ENCODE measurements around the gene C10orf53. TPM values are rescaled to one million over a fixed set of nuclear protein-coding genes. Genes with fewer than 3 reads are reported as not detected.

Gene C10orf53
- total RNA-seq, 1 donor from 2014 or later: not detected

GRCh38 chr10:49655099-49655498, 24.4 kb upstream of the C10orf53 start:
- TF ChIP-seq CTCF (conservative IDR thresholded peaks at IDR 0.05): no peak
- no peak overlapping the region for H3K4me3 Mint-ChIP-seq
- peak; percentile 55 for DNase-seq (ENCODE audit: extremely low spot score, unreplicated experiment)
- H3K36me3 Mint-ChIP-seq: no peaks in the 10 kb centered on the region
- H3K9me3 Mint-ChIP-seq: peaks cover 8% of the 10 kb centered on the region
- no peaks in the 10 kb centered on the region for H3K4me1 Mint-ChIP-seq (ENCODE audit: unreplicated experiment)
- H3K27me3 Mint-ChIP-seq: peaks cover 29% of the 10 kb centered on the region
- no peak overlapping the region for H3K27ac Mint-ChIP-seq

GRCh38 chr10:49656845-49657493, 22.5 kb upstream of the C10orf53 start:
- H3K36me3 Mint-ChIP-seq: no peaks in the 10 kb centered on the region
- peaks cover 34% of the 10 kb centered on the region for H3K27me3 Mint-ChIP-seq
- peaks cover 8% of the 10 kb centered on the region for H3K9me3 Mint-ChIP-seq
- H3K4me3 Mint-ChIP-seq: no peak overlapping the region
- H3K27ac Mint-ChIP-seq: no peak overlapping the region
- TF ChIP-seq CTCF (conservative IDR thresholded peaks at IDR 0.05): no peak
- DNase-seq (ENCODE audit: extremely low spot score, unreplicated experiment): no peak
- no peaks in the 10 kb centered on the region for H3K4me1 Mint-ChIP-seq (ENCODE audit: unreplicated experiment)

GRCh38 chr10:49657606-49658005, 21.8 kb upstream of the C10orf53 start:
- TF ChIP-seq CTCF (conservative IDR thresholded peaks at IDR 0.05): no peak
- H3K27ac Mint-ChIP-seq: no peak overlapping the region
- no peak overlapping the region for H3K4me3 Mint-ChIP-seq
- H3K36me3 Mint-ChIP-seq: no peaks in the 10 kb centered on the region
- no peaks in the 10 kb centered on the region for H3K4me1 Mint-ChIP-seq (ENCODE audit: unreplicated experiment)
- H3K9me3 Mint-ChIP-seq: peaks cover 8% of the 10 kb centered on the region
- H3K27me3 Mint-ChIP-seq: peaks cover 30% of the 10 kb centered on the region
- DNase-seq (ENCODE audit: extremely low spot score, unreplicated experiment): no peak

- no peak for TF ChIP-seq CTCF (conservative IDR thresholded peaks at IDR 0.05)
- peaks cover 8% of the 10 kb centered on the region for H3K9me3 Mint-ChIP-seq
- peaks cover 41% of the 10 kb centered on the region for H3K27me3 Mint-ChIP-seq
- no peak overlapping the region for H3K4me3 Mint-ChIP-seq
- no peak overlapping the region for H3K27ac Mint-ChIP-seq
- H3K4me1 Mint-ChIP-seq (ENCODE audit: unreplicated experiment): peaks cover 7% of the 10 kb centered on the region
- DNase-seq (ENCODE audit: extremely low spot score, unreplicated experiment): no peak
- H3K36me3 Mint-ChIP-seq: no peaks in the 10 kb centered on the region
These were observed 18.2 kb upstream of the C10orf53 start for GRCh38 chr10:49661140-49661856.

- H3K4me1 Mint-ChIP-seq (ENCODE audit: unreplicated experiment): peaks cover 7% of the 10 kb centered on the region
- H3K4me3 Mint-ChIP-seq: no peak overlapping the region
- no peak for TF ChIP-seq CTCF (conservative IDR thresholded peaks at IDR 0.05)
- no peaks in the 10 kb centered on the region for H3K36me3 Mint-ChIP-seq
- H3K9me3 Mint-ChIP-seq: peaks cover 8% of the 10 kb centered on the region
- no peak for DNase-seq (ENCODE audit: extremely low spot score, unreplicated experiment)
- peaks cover 44% of the 10 kb centered on the region for H3K27me3 Mint-ChIP-seq
- no peak overlapping the region for H3K27ac Mint-ChIP-seq
These were observed 17.2 kb upstream of the C10orf53 start for GRCh38 chr10:49662169-49662830.
